ENCODE results near the gene BHMT.

BHMT gene

DNA sequence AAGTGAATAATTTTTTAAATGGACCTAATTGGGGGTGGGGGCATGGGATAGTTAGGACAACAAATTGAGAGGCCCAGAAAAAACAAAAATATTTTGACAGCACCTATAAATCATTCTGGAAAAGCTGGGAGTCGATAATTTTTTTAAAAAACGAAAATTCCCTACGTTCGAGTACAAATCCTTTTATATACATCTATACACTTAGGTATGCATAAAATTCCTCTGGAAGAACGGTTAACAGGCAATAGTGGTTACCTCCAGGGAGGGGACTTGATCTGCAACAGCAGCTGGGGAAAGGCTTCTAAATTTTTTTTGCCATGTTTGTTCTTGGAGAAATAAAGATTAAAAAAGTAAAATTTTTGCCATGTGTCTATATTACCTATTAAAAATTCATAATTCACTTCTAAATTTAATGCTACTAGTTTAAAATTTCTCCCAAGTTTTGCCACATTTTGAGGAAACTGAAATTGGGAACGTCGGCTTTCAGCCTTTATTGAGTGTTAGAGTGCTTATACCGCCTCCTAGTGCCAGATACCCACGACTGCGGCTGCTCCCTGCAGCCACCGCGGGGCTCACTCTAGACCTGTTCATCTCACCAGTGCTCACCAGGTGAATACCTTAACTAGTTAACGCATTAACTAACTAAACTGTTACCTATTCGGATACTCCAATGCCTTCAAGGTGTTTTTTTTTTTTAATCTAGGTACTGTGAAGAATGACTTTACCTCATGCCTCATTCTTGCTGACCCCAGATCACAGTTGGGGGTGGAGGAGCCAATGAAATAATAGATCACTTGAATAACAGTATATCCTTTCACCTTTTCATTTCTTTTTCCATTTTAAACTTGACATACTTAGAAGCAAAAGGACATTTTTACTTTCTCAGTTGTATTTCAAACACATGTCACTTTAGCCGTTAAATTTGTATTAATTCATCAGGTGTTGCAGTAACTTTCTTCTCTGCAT is 1.8 kb upstream of the BHMT start:
- DNase-seq (ENCODE audit: low read depth, low spot score), result no peak
- no peak overlapping the region for H3K27ac ChIP-seq

DNA sequence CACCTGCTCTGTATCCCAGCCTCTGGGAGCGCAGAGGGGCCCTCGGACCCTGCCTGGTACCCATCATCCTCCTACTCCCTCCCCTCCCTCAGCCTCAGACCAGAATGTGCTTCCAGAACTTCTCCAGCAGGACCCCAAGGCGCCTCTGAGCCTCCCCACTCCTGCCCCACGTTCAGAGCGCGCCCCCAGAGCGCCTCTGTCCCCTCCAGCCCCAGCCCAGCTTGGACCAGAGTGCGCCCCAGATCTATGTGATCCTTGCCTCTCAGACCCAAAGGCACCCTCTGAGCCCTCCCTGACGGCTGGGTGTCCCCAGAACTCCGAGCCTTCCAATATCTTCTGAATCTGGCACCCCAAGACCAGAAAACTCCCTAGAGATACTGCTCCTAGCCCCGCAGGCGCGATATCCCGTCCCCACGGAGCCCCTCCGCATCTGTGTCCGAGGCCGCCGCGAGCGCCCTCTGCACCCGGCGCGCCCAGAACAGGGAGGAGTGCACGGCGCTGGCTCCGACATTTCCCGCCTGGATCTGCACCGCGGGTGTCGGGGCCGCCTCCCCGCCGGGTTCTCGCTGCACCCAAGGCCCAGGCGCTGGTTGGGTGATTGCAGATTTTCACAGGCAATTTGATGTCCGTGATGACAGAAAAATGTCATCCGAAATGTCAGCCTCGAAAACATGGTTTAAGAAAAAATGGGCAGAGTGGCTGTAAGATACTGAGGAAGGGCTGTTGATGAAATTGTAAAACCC is 522 bp downstream of the BHMT start:
- no peak for DNase-seq (ENCODE audit: low read depth, low spot score)
- H3K27ac ChIP-seq, result no peak overlapping the region

DNA sequence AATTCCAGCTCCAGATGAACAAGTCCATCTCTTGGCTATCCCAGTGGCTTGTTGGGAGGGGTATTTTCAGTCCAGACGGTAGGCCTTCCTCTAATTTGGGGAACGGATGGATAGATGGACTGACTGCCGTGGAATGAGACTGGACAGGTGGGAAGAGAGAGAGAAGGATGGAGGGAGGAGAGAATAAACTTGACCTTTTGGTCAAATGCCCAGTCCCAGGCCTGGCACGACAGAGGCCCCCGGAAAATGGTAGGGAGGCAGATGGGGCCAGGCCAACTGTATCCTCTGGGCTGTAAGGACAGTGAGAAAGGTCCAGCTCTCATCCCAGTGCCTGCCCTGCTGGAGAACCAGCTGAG is 1.1 kb downstream of the BHMT start:
- no peak for DNase-seq (ENCODE audit: low read depth, low spot score)
- H3K27ac ChIP-seq, result no peak overlapping the region

DNA sequence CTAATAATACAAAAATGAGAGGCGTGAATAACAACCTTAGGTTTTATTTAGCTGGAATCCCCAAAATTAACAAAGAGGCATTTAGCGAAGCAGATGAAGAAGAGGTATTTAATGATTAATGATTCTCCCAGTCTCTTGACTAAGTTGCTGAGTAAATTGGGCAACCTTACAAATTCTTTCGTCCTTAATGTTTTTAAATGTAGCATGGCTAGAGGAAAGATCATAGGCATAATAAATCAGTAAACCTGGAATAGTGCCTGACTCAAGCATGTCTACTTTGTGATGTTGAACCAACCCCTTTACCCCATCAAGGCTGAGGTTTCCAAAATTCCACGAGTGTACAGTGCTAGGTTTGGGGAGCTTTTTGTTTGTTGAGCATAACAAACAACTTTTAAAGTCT is 7.9 kb downstream of the BHMT start:
- no peak overlapping the region for H3K27ac ChIP-seq
- DNase-seq (ENCODE audit: low read depth, low spot score), result no peak

- H3K27ac ChIP-seq, result no peak overlapping the region
Observed at GRCh38 chr5:79120221-79120620, 8.6 kb downstream of the BHMT start.

DNA sequence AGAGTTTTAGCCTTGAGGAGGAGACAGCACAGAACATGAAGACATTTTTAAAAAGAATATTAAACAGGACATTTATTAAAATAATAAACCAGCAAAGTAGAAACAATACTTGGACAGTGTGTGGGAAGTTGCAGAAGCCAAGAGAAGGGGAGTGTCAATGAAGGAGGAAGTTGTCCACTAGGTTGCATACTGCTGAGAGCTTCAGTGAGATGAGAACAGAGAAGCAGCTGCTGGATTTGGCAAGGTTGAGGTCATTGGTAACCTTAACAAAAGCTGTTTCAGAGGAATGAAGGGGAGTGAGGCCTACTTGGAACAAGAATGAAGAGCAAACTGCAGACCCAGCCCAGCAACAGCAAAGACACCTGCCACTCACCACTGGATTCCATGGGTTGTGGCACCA is 11.4 kb downstream of the BHMT start:
- H3K27ac ChIP-seq, result no peak overlapping the region
- DNase-seq (ENCODE audit: low read depth, low spot score), result no peak

More at GRCh38 chr5:79120221-79120620, 8.6 kb downstream of the BHMT start:
- no peak for DNase-seq (ENCODE audit: low read depth, low spot score)

DNA sequence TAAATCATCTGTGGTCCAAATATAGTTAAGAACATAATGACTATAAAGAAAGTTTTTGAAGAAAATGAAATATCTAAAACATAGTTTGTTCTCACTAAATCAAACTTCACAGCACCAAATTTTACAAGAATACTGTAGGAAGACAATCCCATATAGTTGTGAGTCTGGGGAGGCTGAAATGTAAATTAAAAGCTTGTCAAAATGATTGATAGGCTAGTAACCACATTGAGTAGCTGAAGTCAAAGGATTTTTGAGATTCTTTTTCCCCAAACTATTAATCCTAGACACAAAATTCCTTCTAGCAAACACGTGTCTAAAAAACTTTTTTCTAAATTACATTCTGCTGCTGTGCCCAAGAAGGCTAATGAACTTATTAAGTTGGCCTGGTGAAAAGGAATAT is 13.0 kb downstream of the BHMT start:
- no peak for DNase-seq (ENCODE audit: low read depth, low spot score)
- no peak overlapping the region for H3K27ac ChIP-seq

GRCh38 chr5:79130781-79131180 is 19.2 kb downstream of the BHMT start:
- H3K27ac ChIP-seq, result no peak overlapping the region
- DNase-seq (ENCODE audit: low read depth, low spot score), result no peak

- no peak for DNase-seq (ENCODE audit: low read depth, low spot score)
- peak overlapping the region; percentile 72 for H3K27ac ChIP-seq
Observed at GRCh38 chr5:79133121-79133656, 21.6 kb downstream of the BHMT start.

GRCh38 chr5:79133657-79134451 is 22.2 kb downstream of the BHMT start:
- H3K27ac ChIP-seq, result peak overlapping the region; percentile 72
- no peak for DNase-seq (ENCODE audit: low read depth, low spot score)

DNA sequence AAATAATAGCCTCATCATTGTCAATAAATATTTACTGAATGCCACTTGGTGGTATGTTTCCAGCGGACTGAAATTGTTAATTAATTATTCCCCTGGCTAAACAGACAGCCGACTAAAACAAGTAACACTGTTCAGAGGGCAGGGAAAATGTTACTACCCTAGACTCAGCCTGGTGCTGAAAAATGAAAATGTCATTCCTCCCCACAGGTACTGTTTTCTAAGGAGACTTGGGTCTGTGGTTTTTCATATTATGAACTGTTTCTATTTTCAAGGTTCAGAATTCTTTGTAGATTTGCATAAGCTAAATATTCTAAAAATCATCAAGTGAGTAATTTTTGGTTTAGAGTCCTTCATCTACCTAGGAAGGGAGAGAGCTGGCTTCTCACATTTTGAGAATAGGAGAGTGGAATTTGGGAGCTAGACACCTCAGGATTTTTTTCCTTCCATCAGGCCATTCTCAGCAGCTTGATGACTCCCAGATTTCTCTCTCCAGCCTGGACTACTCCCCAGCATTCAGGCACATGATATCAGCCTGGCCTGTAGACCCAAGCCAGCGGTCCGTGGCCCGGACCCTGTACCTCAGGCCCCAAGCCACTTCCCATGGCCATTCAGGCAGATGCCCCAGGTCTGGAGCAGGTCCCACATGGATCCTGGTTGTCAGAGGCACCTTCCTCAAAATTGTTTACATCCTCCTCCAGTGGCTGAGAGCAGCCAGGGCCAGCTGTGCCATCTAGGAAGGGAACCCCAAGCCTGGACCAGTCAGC is 24.4 kb downstream of the BHMT start:
- H3K27ac ChIP-seq, result no peak overlapping the region
- no peak for DNase-seq (ENCODE audit: low read depth, low spot score)

DNA sequence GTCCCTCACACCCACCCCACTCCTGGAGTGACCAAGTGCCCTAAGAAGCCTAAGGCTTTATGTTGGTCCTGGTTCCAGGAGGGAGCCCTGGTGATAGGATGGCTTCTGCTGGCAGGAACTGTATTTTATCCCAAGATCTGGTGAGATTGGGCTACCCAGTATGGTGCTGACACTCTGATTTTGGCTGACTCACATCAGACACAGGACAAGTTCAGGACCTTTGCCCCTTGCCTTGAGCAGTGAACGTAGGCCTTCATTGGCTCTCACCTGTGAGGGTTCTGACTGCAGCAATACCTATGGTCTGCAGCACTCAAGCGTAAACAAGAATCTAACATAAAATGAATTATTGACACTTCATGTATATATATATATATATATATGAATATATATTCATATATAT is 25.0 kb downstream of the BHMT start:
- DNase-seq (ENCODE audit: low read depth, low spot score), result no peak
- H3K27ac ChIP-seq, result no peak overlapping the region

DNA sequence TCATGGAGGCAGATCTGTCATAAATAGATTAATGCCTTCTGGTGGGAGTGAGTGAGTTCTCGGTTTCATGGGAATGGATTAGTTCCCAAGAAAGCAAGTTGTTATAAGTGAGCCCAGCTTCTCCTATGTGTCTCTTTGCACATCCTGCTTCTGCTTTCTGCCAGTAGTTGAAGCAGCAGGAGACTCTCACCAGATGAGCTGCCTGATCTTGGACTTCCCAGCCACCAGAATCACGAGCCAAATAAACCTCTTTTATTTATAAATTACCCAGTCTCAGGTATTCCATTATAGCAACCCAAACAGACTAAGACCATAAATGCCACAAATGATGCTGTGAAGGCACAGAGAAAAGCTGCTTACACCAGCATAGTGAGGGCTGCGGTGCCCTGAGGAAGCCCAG is 28.9 kb downstream of the BHMT start:
- DNase-seq (ENCODE audit: low read depth, low spot score), result no peak
- H3K27ac ChIP-seq, result no peak overlapping the region

- DNase-seq (ENCODE audit: low read depth, low spot score), result no peak
- H3K27ac ChIP-seq, result peak overlapping the region; percentile 53
Observed at GRCh38 chr5:79143684-79144379, 32.2 kb downstream of the BHMT start.

- no peak for DNase-seq (ENCODE audit: low read depth, low spot score)
- H3K27ac ChIP-seq, result peak overlapping the region; percentile 83
Observed at GRCh38 chr5:79147076-79147475, 35.5 kb downstream of the BHMT start.

GRCh38 chr5:79149433-79149832 is 37.8 kb downstream of the BHMT start:
- no peak for DNase-seq (ENCODE audit: low read depth, low spot score)

GRCh38 chr5:79151942-79152671 is 40.5 kb downstream of the BHMT start:
- no peak for DNase-seq (ENCODE audit: low read depth, low spot score)

More at GRCh38 chr5:79149433-79149832, 37.8 kb downstream of the BHMT start:
- H3K27ac ChIP-seq, result no peak overlapping the region

DNA sequence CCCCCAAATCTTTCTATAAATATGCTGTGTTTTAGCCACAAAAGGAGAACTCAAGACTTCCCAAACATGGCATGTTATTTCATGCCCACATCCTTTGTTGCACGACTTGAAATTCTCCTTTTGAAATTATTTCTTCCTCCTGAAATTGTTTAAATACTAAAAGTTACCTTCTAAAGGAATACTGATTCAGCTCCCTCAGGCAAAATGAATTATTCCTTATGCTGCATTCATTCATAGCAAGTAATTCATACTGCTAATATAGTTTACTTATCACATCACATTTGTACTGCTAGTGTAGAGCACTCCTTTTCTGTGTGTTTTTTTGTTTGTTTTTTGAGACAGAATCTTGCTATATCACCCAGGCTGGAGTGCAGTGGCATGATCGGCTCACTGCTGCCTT is 45.7 kb downstream of the BHMT start:
- no peak for DNase-seq (ENCODE audit: low read depth, low spot score)
- H3K27ac ChIP-seq, result peak overlapping the region; percentile 62

More at GRCh38 chr5:79151942-79152671, 40.5 kb downstream of the BHMT start:
- no peak overlapping the region for H3K27ac ChIP-seq

Data from epithelial cell of prostate (primary cell).